ENCODE measurements around the gene ALOX15B.

- TF ChIP-seq CTCF (IDR thresholded peaks at IDR 0.05) (no peak), POLR2A (IDR thresholded peaks at IDR 0.05) (no peak)
Observed at GRCh38 chr17:8071496-8071895, 32.6 kb downstream of the ALOX15B start.
